H9 (cell line): ENCODE measurements around the gene RANGAP1. TPM values are rescaled to one million over a fixed set of nuclear protein-coding genes. Genes with fewer than 3 reads are reported as not detected.
A peak's percentile ranks its signal among the peaks of the same experiment; 100 is the strongest.

Experiments
- DNase-seq: peaks from one replicate; pipeline ENCODE4 v3.0.0-alpha.2; 2017
- H2AFZ ChIP-seq: one replicate; pipeline ENCODE4 v1.6.1; 2013; ENCODE audit warnings: mild to moderate bottlenecking, low read length, control low read depth, moderate library complexity
- H2AK5ac ChIP-seq: 2 replicates; pipeline ENCODE4 v1.6.1; 2013; ENCODE audit warnings: low read length, control low read depth, mixed read lengths; ENCODE audit not compliant: insufficient read length
- H2BK120ac ChIP-seq: one replicate; pipeline ENCODE4 v1.6.1; 2013; ENCODE audit warnings: low read depth, mild to moderate bottlenecking, low read length, control low read depth, inconsistent platforms; ENCODE audit not compliant: poor library complexity, severe bottlenecking
- H2BK12ac ChIP-seq: 2 replicates; pipeline ENCODE4 v1.6.1; 2013; ENCODE audit warnings: low read length, control low read depth, mixed read lengths, low read depth; ENCODE audit not compliant: insufficient read length
- H2BK15ac ChIP-seq: 2 replicates; pipeline ENCODE4 v1.6.1; 2013; ENCODE audit warnings: low read depth, low read length, control low read depth
- H2BK20ac ChIP-seq: one replicate; pipeline ENCODE4 v1.6.1; 2013; ENCODE audit warnings: low read depth, mild to moderate bottlenecking, low read length, control low read depth, inconsistent platforms; ENCODE audit not compliant: poor library complexity, severe bottlenecking
- H2BK5ac ChIP-seq: 2 replicates; pipeline ENCODE4 v1.6.1; 2013; ENCODE audit warnings: low read length, control low read depth, mixed read lengths; ENCODE audit not compliant: insufficient read length
- H3K14ac ChIP-seq: 2 replicates; pipeline ENCODE4 v1.6.1; 2013; ENCODE audit warnings: low read length, control low read depth; ENCODE audit not compliant: insufficient read depth
- H3K18ac ChIP-seq: 2 replicates; pipeline ENCODE4 v1.6.1; 2013; ENCODE audit warnings: low read depth, mild to moderate bottlenecking, mixed read lengths, low read length, control low read depth; ENCODE audit not compliant: insufficient read length
- H3K23ac ChIP-seq: 2 replicates; pipeline ENCODE4 v1.6.1; 2013; ENCODE audit warnings: low read length, control low read depth, mixed read lengths, low read depth; ENCODE audit not compliant: insufficient read length
- H3K23me2 ChIP-seq: 2 replicates; pipeline ENCODE4 v1.6.1; 2013; ENCODE audit warnings: low read depth, mild to moderate bottlenecking, mixed read lengths, low read length, control low read depth; ENCODE audit not compliant: insufficient read length, poor library complexity, severe bottlenecking
- H3K27ac ChIP-seq: 2 replicates; pipeline ENCODE4 v1.5.1; 2013; ENCODE audit warnings: low read length, control low read depth, mixed read lengths, low read depth; ENCODE audit not compliant: insufficient read length
- H3K27me3 ChIP-seq: 2 replicates; pipeline ENCODE4 v1.6.1; 2013; ENCODE audit warnings: low read length, control low read depth, inconsistent platforms; ENCODE audit not compliant: insufficient read depth
- H3K4ac ChIP-seq: 2 replicates; pipeline ENCODE4 v1.6.1; 2013; ENCODE audit warnings: low read depth, mild to moderate bottlenecking, control low read depth, inconsistent platforms, low read length, moderate library complexity
- H3K4me1 ChIP-seq: 2 replicates; pipeline ENCODE4 v1.6.1; 2013; ENCODE audit warnings: low read length, control low read depth, inconsistent platforms; ENCODE audit not compliant: insufficient read depth
- H3K4me2 ChIP-seq: 2 replicates; pipeline ENCODE4 v1.6.1; 2013; ENCODE audit warnings: low read length, control low read depth, mixed read lengths; ENCODE audit not compliant: insufficient read length, insufficient read depth
- H3K56ac ChIP-seq: 2 replicates; pipeline ENCODE4 v1.6.1; 2013; ENCODE audit warnings: low read depth, mild to moderate bottlenecking, mixed read lengths, low read length, control low read depth; ENCODE audit not compliant: insufficient read length
- H3K79me1 ChIP-seq: 2 replicates; pipeline ENCODE4 v1.6.1; 2013; ENCODE audit warnings: low read depth, mild to moderate bottlenecking, moderate library complexity, low read length, control low read depth, inconsistent platforms; ENCODE audit not compliant: insufficient read depth, poor library complexity, severe bottlenecking
- H3K79me2 ChIP-seq: 2 replicates; pipeline ENCODE4 v1.6.1; 2013; ENCODE audit warnings: low read length, control low read depth, inconsistent platforms; ENCODE audit not compliant: insufficient read depth
- H3K9ac ChIP-seq: 2 replicates; pipeline ENCODE4 v1.6.1; 2013; ENCODE audit warnings: low read length, control low read depth, mixed read lengths; ENCODE audit not compliant: insufficient read length; ENCODE audit errors: extremely low read depth
- H3K9me3 ChIP-seq: one replicate; pipeline ENCODE4 v1.6.1; 2013; ENCODE audit warnings: low read depth, low read length, inconsistent platforms; ENCODE audit not compliant: control insufficient read depth
- H3T11ph ChIP-seq: one replicate; pipeline ENCODE4 v1.6.1; 2013; ENCODE audit warnings: mild to moderate bottlenecking, low read length, control low read depth, inconsistent platforms
- H4K20me1 ChIP-seq: one replicate; pipeline ENCODE4 v1.6.1; 2013; ENCODE audit not compliant: control insufficient read depth, insufficient read length, insufficient read depth
- H4K5ac ChIP-seq: 2 replicates; pipeline ENCODE4 v1.6.1; 2013; ENCODE audit warnings: low read depth, mild to moderate bottlenecking, mixed read lengths, low read length, control low read depth; ENCODE audit not compliant: insufficient read length
- H4K8ac ChIP-seq: replicated peaks from 2 replicates; pipeline ENCODE4 v1.6.1; 2013; ENCODE audit warnings: low read length, control low read depth, mixed read lengths, low read depth; ENCODE audit not compliant: insufficient read length
- H4K91ac ChIP-seq: 2 replicates; pipeline ENCODE4 v1.6.1; 2013; ENCODE audit warnings: low read depth, mild to moderate bottlenecking, moderate library complexity, mixed read lengths, low read length, control low read depth; ENCODE audit not compliant: insufficient read length
- H3K27ac Mint-ChIP-seq, 3 experiments: 2 replicates in 2 of 3; 3 replicates in 1 of 3; pipeline ENCODE4 v1.8.0; 2020 to 2021; ENCODE audit warnings: mixed read lengths in 3 of 3, mild to moderate bottlenecking in 1 of 3, moderate library complexity in 1 of 3
- H3K27me3 Mint-ChIP-seq: 2 replicates; pipeline ENCODE4 v1.8.0; 2021; ENCODE audit warnings: low read depth, mild to moderate bottlenecking, moderate library complexity, mixed read lengths
- H3K36me3 Mint-ChIP-seq, 3 experiments: 2 replicates in 2 of 3; 3 replicates in 1 of 3; pipeline ENCODE4 v1.8.0; 2020 to 2021; ENCODE audit warnings: low read depth in 3 of 3, mixed read lengths in 3 of 3; ENCODE audit not compliant: insufficient read depth in 1 of 3
- H3K4me1 Mint-ChIP-seq, 2 experiments: 2 replicates each; pipeline ENCODE4 v1.8.0; 2020; ENCODE audit warnings: mixed read lengths in 2 of 2
- H3K4me3 Mint-ChIP-seq, 2 experiments: 2 replicates in 1 of 2; 3 replicates in 1 of 2; pipeline ENCODE4 v1.8.0; 2020 to 2021; ENCODE audit warnings: mild to moderate bottlenecking in 2 of 2, mixed read lengths in 2 of 2, moderate library complexity in 1 of 2
- H3K9me3 Mint-ChIP-seq, 2 experiments: 2 replicates in 1 of 2; 3 replicates in 1 of 2; pipeline ENCODE4 v1.8.0; 2020; ENCODE audit warnings: mild to moderate bottlenecking in 2 of 2, mixed read lengths in 2 of 2, moderate library complexity in 1 of 2
- WGBS: extraction: QIAGEN DNeasy Blood & Tissue Kit; methylation state at CpG from one replicate; pipeline ENCODE4 v1.1.7; 2013; ENCODE audit warnings: missing lambda C conversion rate, low lambda C conversion rate, mixed read lengths; ENCODE audit not compliant: insufficient read length; ENCODE audit errors: extremely low coverage; 5-methylcytosine and 5-hydroxymethylcytosine counted together
- total RNA-seq: library from RNA; stranded (reverse); gene quantifications from 2 replicates; pipeline ENCODE4 v1.2.1, GENCODE V29; 2021
- TF ChIP-seq, protein P1 (sequence below): fragments of 200-600 bp; sonication (generic); conservative IDR thresholded peaks from 3 replicates; pipeline ENCODE4 v1.8.0; 2021; ENCODE audit warnings: antibody characterized with exemption, mild to moderate bottlenecking

Gene RANGAP1
- total RNA-seq, 1 experiment from 2014 or later = 130 TPM

GRCh38 chr22:41254230-41254629 is 31.8 kb downstream of the RANGAP1 start:
- H3K27ac ChIP-seq = no peak overlapping the region
- no CpG with 5 or more reads among the region's 7 CpGs for WGBS
- H3K36me3 Mint-ChIP-seq = peaks cover 60 to 96% (median 83%) of the 10 kb centered on the region in 3 experiments

More at GRCh38 chr22:41254230-41254629, 31.8 kb downstream of the RANGAP1 start:
- no peak overlapping the region for H3K23ac ChIP-seq
- no peak overlapping the region for H3K18ac ChIP-seq
- no peaks in the 10 kb centered on the region for H3K9me3 ChIP-seq
- H3K9ac ChIP-seq = no peak overlapping the region
- no peaks in the 10 kb centered on the region for H3K4me1 ChIP-seq
- H4K5ac ChIP-seq = no peak overlapping the region
- no peak for DNase-seq
- H3K27me3 Mint-ChIP-seq = no peaks in the 10 kb centered on the region
- no peak overlapping the region for H3K4me2 ChIP-seq
- H2BK20ac ChIP-seq = no peak overlapping the region
- H2BK15ac ChIP-seq = no peak overlapping the region
- no peaks in the 10 kb centered on the region for H3K27me3 ChIP-seq
- no peak overlapping the region for H4K8ac ChIP-seq
- no peak overlapping the region for H3K56ac ChIP-seq
- H3K9me3 Mint-ChIP-seq = no peaks in the 10 kb centered on the region
- H3K4me3 Mint-ChIP-seq = no peak overlapping the region
- no peak overlapping the region for H2BK12ac ChIP-seq
- H3K4ac ChIP-seq = no peak overlapping the region
- H3K4me1 Mint-ChIP-seq = peaks cover 6 to 17% of the 10 kb centered on the region in 2 experiments; a peak in 3 of 4 replicates
- no peak overlapping the region for H3K14ac ChIP-seq
- H3K27ac Mint-ChIP-seq = peak overlapping the region in 1 of 3 experiments; percentile 55; a peak in 3 of 7 replicates
- no peaks in the 10 kb centered on the region for H3K79me2 ChIP-seq
- no peak overlapping the region for H3T11ph ChIP-seq
- TF ChIP-seq, protein P1, sequence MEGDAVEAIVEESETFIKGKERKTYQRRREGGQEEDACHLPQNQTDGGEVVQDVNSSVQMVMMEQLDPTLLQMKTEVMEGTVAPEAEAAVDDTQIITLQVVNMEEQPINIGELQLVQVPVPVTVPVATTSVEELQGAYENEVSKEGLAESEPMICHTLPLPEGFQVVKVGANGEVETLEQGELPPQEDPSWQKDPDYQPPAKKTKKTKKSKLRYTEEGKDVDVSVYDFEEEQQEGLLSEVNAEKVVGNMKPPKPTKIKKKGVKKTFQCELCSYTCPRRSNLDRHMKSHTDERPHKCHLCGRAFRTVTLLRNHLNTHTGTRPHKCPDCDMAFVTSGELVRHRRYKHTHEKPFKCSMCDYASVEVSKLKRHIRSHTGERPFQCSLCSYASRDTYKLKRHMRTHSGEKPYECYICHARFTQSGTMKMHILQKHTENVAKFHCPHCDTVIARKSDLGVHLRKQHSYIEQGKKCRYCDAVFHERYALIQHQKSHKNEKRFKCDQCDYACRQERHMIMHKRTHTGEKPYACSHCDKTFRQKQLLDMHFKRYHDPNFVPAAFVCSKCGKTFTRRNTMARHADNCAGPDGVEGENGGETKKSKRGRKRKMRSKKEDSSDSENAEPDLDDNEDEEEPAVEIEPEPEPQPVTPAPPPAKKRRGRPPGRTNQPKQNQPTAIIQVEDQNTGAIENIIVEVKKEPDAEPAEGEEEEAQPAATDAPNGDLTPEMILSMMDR = no peak
- H4K20me1 ChIP-seq = no peaks in the 10 kb centered on the region
- H3K23me2 ChIP-seq = no peaks in the 10 kb centered on the region
- H2AFZ ChIP-seq = no peak overlapping the region
- H3K79me1 ChIP-seq = no peaks in the 10 kb centered on the region
- no peak overlapping the region for H4K91ac ChIP-seq
- H2BK5ac ChIP-seq = no peak overlapping the region
- H2AK5ac ChIP-seq = no peak overlapping the region
- H2BK120ac ChIP-seq = no peak overlapping the region
